ENCODE measurements around the gene MPHOSPH9.

MPHOSPH9 gene

GRCh38 chr12:123243671-123244262 is 10.8 kb upstream of the MPHOSPH9 start:
- Histone ChIP-seq H2BK15ac (ENCODE audit: low read length) (no peak overlapping the region), H3K23ac (ENCODE audit: low read depth, low read length, poor library complexity) (no peak overlapping the region), H3K4me2 (ENCODE audit: insufficient read depth, low read length, poor library complexity, severe bottlenecking) (no peak overlapping the region), H3K27me3 (ENCODE audit: control insufficient read depth in 3 of 3, insufficient read depth in 3 of 3, low read depth in 1 of 3, low read length in 3 of 3) (no peaks in the 10 kb centered on the region), H2AK5ac (ENCODE audit: low read depth, low read length) (no peak overlapping the region), H3K27ac (replicated peaks; ENCODE audit: low read length) (no peak overlapping the region), H2AFZ (ENCODE audit: low read length) (no peak overlapping the region), H3K36me3 (replicated peaks in 1 of 2; ENCODE audit: control insufficient read depth in 2 of 2, insufficient read depth in 2 of 2, low read length in 2 of 2) (peaks cover 5 to 39% of the 10 kb centered on the region in 2 donors), H3K4ac (ENCODE audit: low read length) (no peak overlapping the region), H2BK5ac (ENCODE audit: low read length) (no peak overlapping the region), H3K18ac (ENCODE audit: low read length) (no peak overlapping the region), H3K14ac (ENCODE audit: low read length) (no peak overlapping the region), H2BK12ac (ENCODE audit: low read length) (no peak overlapping the region), H3K79me1 (ENCODE audit: low read depth, low read length) (peaks cover 2% of the 10 kb centered on the region), H3K4me3 (ENCODE audit: low read length in 2 of 2) (no peak overlapping the region), H4K8ac (ENCODE audit: low read depth, low read length) (no peak overlapping the region), H3K9ac (ENCODE audit: low read depth, low read length, poor library complexity) (no peak overlapping the region), H4K91ac (ENCODE audit: low read depth, low read length, poor library complexity) (no peak overlapping the region), H3K9me3 (replicated peaks in 1 of 2; ENCODE audit: control insufficient read depth in 2 of 2, insufficient read depth in 1 of 2, low read depth in 1 of 2, low read length in 2 of 2) (peaks cover 4 to 12% of the 10 kb centered on the region in 2 donors), H2BK120ac (ENCODE audit: low read depth, low read length) (no peak overlapping the region), H3K4me1 (ENCODE audit: control insufficient read depth in 2 of 2, insufficient read depth in 1 of 2, low read depth in 1 of 2, low read length in 2 of 2) (peaks cover 0 to 8% of the 10 kb centered on the region in 2 donors)
- DNase-seq (ENCODE audit: low spot score) = no peak
- WGBS, 2 donors (ENCODE audit: extremely low coverage in 2 of 2, insufficient read length in 2 of 2, insufficient replicate concordance in 1 of 2) = no CpG with 5 or more reads among the region's 7 CpGs

- Histone ChIP-seq H3K4me2 (ENCODE audit: insufficient read depth, low read length, poor library complexity, severe bottlenecking) (no peak overlapping the region), H4K8ac (ENCODE audit: low read depth, low read length) (no peak overlapping the region), H3K36me3 (replicated peaks in 1 of 2; ENCODE audit: control insufficient read depth in 2 of 2, insufficient read depth in 2 of 2, low read length in 2 of 2) (peaks cover 2 to 42% of the 10 kb centered on the region in 2 donors), H4K91ac (ENCODE audit: low read depth, low read length, poor library complexity) (no peak overlapping the region), H2AFZ (ENCODE audit: low read length) (peak overlapping the region; percentile 56), H3K9me3 (replicated peaks in 1 of 2; ENCODE audit: control insufficient read depth in 2 of 2, insufficient read depth in 1 of 2, low read depth in 1 of 2, low read length in 2 of 2) (peaks cover 2 to 3% of the 10 kb centered on the region in 2 donors), H2BK120ac (ENCODE audit: low read depth, low read length) (no peak overlapping the region), H3K27ac (replicated peaks; ENCODE audit: low read length) (no peak overlapping the region), H2BK15ac (ENCODE audit: low read length) (no peak overlapping the region), H3K27me3 (ENCODE audit: control insufficient read depth in 3 of 3, insufficient read depth in 3 of 3, low read depth in 1 of 3, low read length in 3 of 3) (no peaks in the 10 kb centered on the region), H3K23ac (ENCODE audit: low read depth, low read length, poor library complexity) (no peak overlapping the region), H3K4ac (ENCODE audit: low read length) (no peak overlapping the region), H3K18ac (ENCODE audit: low read length) (no peak overlapping the region), H2BK12ac (ENCODE audit: low read length) (no peak overlapping the region), H3K4me1 (ENCODE audit: control insufficient read depth in 2 of 2, insufficient read depth in 1 of 2, low read depth in 1 of 2, low read length in 2 of 2) (peaks cover 0 to 8% of the 10 kb centered on the region in 2 donors), H3K9ac (ENCODE audit: low read depth, low read length, poor library complexity) (no peak overlapping the region), H2BK5ac (ENCODE audit: low read length) (no peak overlapping the region), H3K4me3 (ENCODE audit: low read length in 2 of 2) (no peak overlapping the region), H2AK5ac (ENCODE audit: low read depth, low read length) (no peak overlapping the region), H3K79me1 (ENCODE audit: low read depth, low read length) (peaks cover 1% of the 10 kb centered on the region), H3K14ac (ENCODE audit: low read length) (no peak overlapping the region)
- WGBS, 2 donors (ENCODE audit: extremely low coverage in 2 of 2, insufficient read length in 2 of 2, insufficient replicate concordance in 1 of 2) = no CpG with 5 or more reads among the region's 11 CpGs
- no peak for DNase-seq (ENCODE audit: low spot score)
These were observed 9.4 kb upstream of the MPHOSPH9 start for GRCh38 chr12:123242116-123242904.

GRCh38 chr12:123238961-123239360 is 6.0 kb upstream of the MPHOSPH9 start:
- H4K91ac ChIP-seq (ENCODE audit: low read depth, low read length, poor library complexity) = no peak overlapping the region
- peaks cover 2 to 3% of the 10 kb centered on the region in 2 donors for H3K9me3 ChIP-seq (replicated peaks in 1 of 2; ENCODE audit: control insufficient read depth in 2 of 2, insufficient read depth in 1 of 2, low read depth in 1 of 2, low read length in 2 of 2)
- WGBS, 2 donors (ENCODE audit: extremely low coverage in 2 of 2, insufficient read length in 2 of 2, insufficient replicate concordance in 1 of 2) = no CpG with 5 or more reads among the region's 6 CpGs
- no peak overlapping the region for H3K4ac ChIP-seq (ENCODE audit: low read length)
- H2AFZ ChIP-seq (ENCODE audit: low read length) = no peak overlapping the region
- H3K4me2 ChIP-seq (ENCODE audit: insufficient read depth, low read length, poor library complexity, severe bottlenecking) = no peak overlapping the region
- no peak overlapping the region for H2BK120ac ChIP-seq (ENCODE audit: low read depth, low read length)
- no peak overlapping the region for H2BK5ac ChIP-seq (ENCODE audit: low read length)
- no peak overlapping the region for H2BK12ac ChIP-seq (ENCODE audit: low read length)
- no peaks in the 10 kb centered on the region for H3K27me3 ChIP-seq (ENCODE audit: control insufficient read depth in 3 of 3, insufficient read depth in 3 of 3, low read depth in 1 of 3, low read length in 3 of 3)
- DNase-seq (ENCODE audit: low spot score) = no peak
- H3K36me3 ChIP-seq (replicated peaks in 1 of 2; ENCODE audit: control insufficient read depth in 2 of 2, insufficient read depth in 2 of 2, low read length in 2 of 2) = peaks cover 5 to 59% of the 10 kb centered on the region in 2 donors
- H3K18ac ChIP-seq (ENCODE audit: low read length) = no peak overlapping the region
- no peak overlapping the region for H4K8ac ChIP-seq (ENCODE audit: low read depth, low read length)
- no peak overlapping the region for H3K9ac ChIP-seq (ENCODE audit: low read depth, low read length, poor library complexity)
- H3K79me1 ChIP-seq (ENCODE audit: low read depth, low read length) = peaks cover 4% of the 10 kb centered on the region
- H2BK15ac ChIP-seq (ENCODE audit: low read length) = no peak overlapping the region
- no peak overlapping the region for H2AK5ac ChIP-seq (ENCODE audit: low read depth, low read length)
- no peak overlapping the region for H3K4me3 ChIP-seq (ENCODE audit: low read length in 2 of 2)
- H3K14ac ChIP-seq (ENCODE audit: low read length) = no peak overlapping the region
- H3K23ac ChIP-seq (ENCODE audit: low read depth, low read length, poor library complexity) = no peak overlapping the region
- no peak overlapping the region for H3K27ac ChIP-seq (replicated peaks; ENCODE audit: low read length)
- H3K4me1 ChIP-seq (ENCODE audit: control insufficient read depth in 2 of 2, insufficient read depth in 1 of 2, low read depth in 1 of 2, low read length in 2 of 2) = peaks cover 2 to 11% of the 10 kb centered on the region in 2 donors

- H3K23ac ChIP-seq (ENCODE audit: low read depth, low read length, poor library complexity) = no peak overlapping the region
- peaks cover 6% of the 10 kb centered on the region for H3K79me1 ChIP-seq (ENCODE audit: low read depth, low read length)
- H3K9ac ChIP-seq (ENCODE audit: low read depth, low read length, poor library complexity) = no peak overlapping the region
- no peak overlapping the region for H3K14ac ChIP-seq (ENCODE audit: low read length)
- WGBS, 2 donors (ENCODE audit: extremely low coverage in 2 of 2, insufficient read length in 2 of 2, insufficient replicate concordance in 1 of 2) = no CpG with 5 or more reads among the region's 2 CpGs
- DNase-seq (ENCODE audit: low spot score) = no peak
- H4K91ac ChIP-seq (ENCODE audit: low read depth, low read length, poor library complexity) = no peak overlapping the region
- no peak overlapping the region for H3K4me2 ChIP-seq (ENCODE audit: insufficient read depth, low read length, poor library complexity, severe bottlenecking)
- peaks cover 3 to 13% of the 10 kb centered on the region in 2 donors for H3K4me1 ChIP-seq (ENCODE audit: control insufficient read depth in 2 of 2, insufficient read depth in 1 of 2, low read depth in 1 of 2, low read length in 2 of 2)
- H3K27ac ChIP-seq (replicated peaks; ENCODE audit: low read length) = no peak overlapping the region
- H2BK120ac ChIP-seq (ENCODE audit: low read depth, low read length) = no peak overlapping the region
- H3K27me3 ChIP-seq (ENCODE audit: control insufficient read depth in 3 of 3, insufficient read depth in 3 of 3, low read depth in 1 of 3, low read length in 3 of 3) = no peaks in the 10 kb centered on the region
- H3K36me3 ChIP-seq (replicated peaks in 1 of 2; ENCODE audit: control insufficient read depth in 2 of 2, insufficient read depth in 2 of 2, low read length in 2 of 2) = peaks cover 2 to 55% of the 10 kb centered on the region in 2 donors
- no peak overlapping the region for H2AFZ ChIP-seq (ENCODE audit: low read length)
- no peaks in the 10 kb centered on the region for H3K9me3 ChIP-seq (replicated peaks in 1 of 2; ENCODE audit: control insufficient read depth in 2 of 2, insufficient read depth in 1 of 2, low read depth in 1 of 2, low read length in 2 of 2)
- no peak overlapping the region for H3K18ac ChIP-seq (ENCODE audit: low read length)
- no peak overlapping the region for H3K4me3 ChIP-seq (ENCODE audit: low read length in 2 of 2)
- no peak overlapping the region for H2BK15ac ChIP-seq (ENCODE audit: low read length)
- no peak overlapping the region for H2AK5ac ChIP-seq (ENCODE audit: low read depth, low read length)
- H4K8ac ChIP-seq (ENCODE audit: low read depth, low read length) = no peak overlapping the region
- no peak overlapping the region for H2BK5ac ChIP-seq (ENCODE audit: low read length)
- H2BK12ac ChIP-seq (ENCODE audit: low read length) = no peak overlapping the region
- H3K4ac ChIP-seq (ENCODE audit: low read length) = no peak overlapping the region
These were observed 5.4 kb upstream of the MPHOSPH9 start for GRCh38 chr12:123238330-123238682.
